BE2C (cell line): ENCODE data around the gene ZPLD1.
A peak's percentile ranks its signal among the peaks of the same experiment; 100 is the strongest.

Source experiments
- DNase-seq: peaks from one replicate; pipeline ENCODE4 v3.0.0-alpha.2; 2020
- H3K27me3 ChIP-seq: fragments of 250-450 bp; sonication (Bioruptor Pico); 2 replicates; pipeline ENCODE4 v1.5.1; 2020; ENCODE audit warnings: mild to moderate bottlenecking
- H3K36me3 ChIP-seq: fragments of 250-450 bp; sonication (Bioruptor Pico); 2 replicates; pipeline ENCODE4 v1.5.1; 2020; ENCODE audit warnings: mild to moderate bottlenecking
- H3K4me1 ChIP-seq: fragments of 250-450 bp; sonication (Bioruptor Pico); 2 replicates; pipeline ENCODE4 v1.5.1; 2020
- H3K4me3 ChIP-seq: 2 replicates; pipeline ENCODE4 v1.5.1; 2011; ENCODE audit warnings: low read depth, low read length
- H3K9me3 ChIP-seq: fragments of 250-450 bp; sonication (Bioruptor Pico); 2 replicates; pipeline ENCODE4 v1.5.1; 2020
- TF ChIP-seq, protein P1 (sequence below): IDR thresholded peaks from 2 replicates; pipeline ENCODE4 v1.5.1; 2012; ENCODE audit warnings: mild to moderate bottlenecking, low read depth, low read length

Gene ZPLD1

DNA sequence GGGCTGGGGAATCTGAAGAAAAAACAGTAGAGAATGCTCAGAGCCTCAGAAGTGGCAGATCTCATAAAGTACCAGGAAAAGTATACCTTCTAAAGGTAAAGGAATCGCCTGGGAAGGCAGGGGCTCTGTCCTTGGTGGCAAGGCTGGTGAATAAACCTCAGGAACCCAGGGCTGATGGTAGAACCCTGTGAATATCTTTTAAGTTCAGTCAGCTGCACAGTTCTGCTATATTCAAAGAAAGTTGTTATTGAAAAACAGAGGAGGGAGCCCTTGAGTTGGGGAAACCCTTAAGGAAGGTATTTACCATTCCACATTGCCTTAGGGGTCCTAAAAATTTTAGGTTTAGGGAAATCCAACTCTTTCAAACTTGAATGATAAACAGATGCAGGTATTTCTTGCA lies 31.2 kb downstream of the ZPLD1 start:
- no peak for DNase-seq
- no peaks in the 10 kb centered on the region for H3K27me3 ChIP-seq
- no peaks in the 10 kb centered on the region for H3K9me3 ChIP-seq
- no peak overlapping the region for H3K4me3 ChIP-seq
- H3K36me3 ChIP-seq = no peaks in the 10 kb centered on the region
- no peaks in the 10 kb centered on the region; the same call in 1 of the 2 replicates for H3K4me1 ChIP-seq
- TF ChIP-seq, protein P1, sequence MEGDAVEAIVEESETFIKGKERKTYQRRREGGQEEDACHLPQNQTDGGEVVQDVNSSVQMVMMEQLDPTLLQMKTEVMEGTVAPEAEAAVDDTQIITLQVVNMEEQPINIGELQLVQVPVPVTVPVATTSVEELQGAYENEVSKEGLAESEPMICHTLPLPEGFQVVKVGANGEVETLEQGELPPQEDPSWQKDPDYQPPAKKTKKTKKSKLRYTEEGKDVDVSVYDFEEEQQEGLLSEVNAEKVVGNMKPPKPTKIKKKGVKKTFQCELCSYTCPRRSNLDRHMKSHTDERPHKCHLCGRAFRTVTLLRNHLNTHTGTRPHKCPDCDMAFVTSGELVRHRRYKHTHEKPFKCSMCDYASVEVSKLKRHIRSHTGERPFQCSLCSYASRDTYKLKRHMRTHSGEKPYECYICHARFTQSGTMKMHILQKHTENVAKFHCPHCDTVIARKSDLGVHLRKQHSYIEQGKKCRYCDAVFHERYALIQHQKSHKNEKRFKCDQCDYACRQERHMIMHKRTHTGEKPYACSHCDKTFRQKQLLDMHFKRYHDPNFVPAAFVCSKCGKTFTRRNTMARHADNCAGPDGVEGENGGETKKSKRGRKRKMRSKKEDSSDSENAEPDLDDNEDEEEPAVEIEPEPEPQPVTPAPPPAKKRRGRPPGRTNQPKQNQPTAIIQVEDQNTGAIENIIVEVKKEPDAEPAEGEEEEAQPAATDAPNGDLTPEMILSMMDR = peak; percentile 38

DNA sequence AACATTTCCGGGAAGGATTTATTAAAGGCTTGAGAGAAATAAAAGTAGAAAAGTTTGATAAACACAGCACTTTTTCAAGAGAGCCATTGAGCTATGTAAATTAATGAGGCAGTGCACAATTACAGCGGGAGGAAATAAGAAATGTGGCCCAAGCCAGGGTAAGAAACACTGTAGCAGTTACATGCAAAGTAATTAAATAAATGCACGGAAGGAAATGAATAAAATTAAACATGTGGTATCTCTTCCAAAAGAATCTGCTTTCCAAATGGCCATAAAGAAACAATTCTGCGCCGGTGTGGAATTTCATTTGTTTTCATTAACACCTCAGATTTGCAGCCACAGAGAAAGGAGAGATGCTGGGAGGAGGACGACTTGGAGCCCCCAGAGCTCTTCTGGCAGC lies 35.3 kb downstream of the ZPLD1 start:
- no peak for DNase-seq
- no peak overlapping the region for H3K4me3 ChIP-seq
- no peaks in the 10 kb centered on the region for H3K4me1 ChIP-seq
- no peaks in the 10 kb centered on the region for H3K36me3 ChIP-seq
- no peaks in the 10 kb centered on the region for H3K27me3 ChIP-seq
- TF ChIP-seq, protein P1 = no peak
- no peaks in the 10 kb centered on the region for H3K9me3 ChIP-seq

DNA sequence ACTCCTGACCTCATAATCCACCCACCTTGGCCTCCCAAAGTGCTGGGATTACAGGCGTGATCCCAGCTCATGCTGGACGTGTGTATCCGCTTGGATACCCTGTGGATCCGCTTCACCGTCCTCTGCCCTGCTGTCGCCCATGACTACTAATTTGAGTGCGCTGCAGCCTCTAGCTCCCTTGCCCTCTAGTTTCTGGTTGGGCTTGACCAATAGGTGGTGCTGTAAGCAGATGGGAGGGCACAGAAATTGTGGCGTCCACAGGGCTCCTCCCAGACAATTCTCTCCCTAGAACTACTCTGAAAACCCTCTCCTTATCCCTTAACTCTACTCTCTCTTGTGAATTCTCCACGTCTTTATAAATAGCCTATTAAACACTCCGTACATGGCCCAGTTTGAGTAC lies 36.2 kb downstream of the ZPLD1 start:
- Histone ChIP-seq H3K4me3 (no peak overlapping the region), H3K27me3 (no peaks in the 10 kb centered on the region), H3K9me3 (no peaks in the 10 kb centered on the region), H3K4me1 (no peaks in the 10 kb centered on the region), H3K36me3 (no peaks in the 10 kb centered on the region)
- DNase-seq = peak; percentile 22
- TF ChIP-seq, protein P1 = peak; percentile 41; the same call in 1 of the 2 replicates

GRCh38 chr3:102471491-102471890 lies 36.7 kb downstream of the ZPLD1 start:
- no peaks in the 10 kb centered on the region for H3K4me1 ChIP-seq
- no peak overlapping the region for H3K4me3 ChIP-seq
- no peaks in the 10 kb centered on the region for H3K36me3 ChIP-seq
- TF ChIP-seq, protein P1 = no peak
- DNase-seq = no peak
- no peaks in the 10 kb centered on the region for H3K27me3 ChIP-seq
- H3K9me3 ChIP-seq = no peaks in the 10 kb centered on the region

- DNase-seq = no peak
- Histone ChIP-seq H3K36me3 (no peaks in the 10 kb centered on the region), H3K9me3 (no peaks in the 10 kb centered on the region), H3K4me3 (no peak overlapping the region), H3K4me1 (no peaks in the 10 kb centered on the region), H3K27me3 (no peaks in the 10 kb centered on the region)
- TF ChIP-seq, protein P1 = no peak
Observed at GRCh38 chr3:102473648-102474047, 38.8 kb downstream of the ZPLD1 start.

DNA sequence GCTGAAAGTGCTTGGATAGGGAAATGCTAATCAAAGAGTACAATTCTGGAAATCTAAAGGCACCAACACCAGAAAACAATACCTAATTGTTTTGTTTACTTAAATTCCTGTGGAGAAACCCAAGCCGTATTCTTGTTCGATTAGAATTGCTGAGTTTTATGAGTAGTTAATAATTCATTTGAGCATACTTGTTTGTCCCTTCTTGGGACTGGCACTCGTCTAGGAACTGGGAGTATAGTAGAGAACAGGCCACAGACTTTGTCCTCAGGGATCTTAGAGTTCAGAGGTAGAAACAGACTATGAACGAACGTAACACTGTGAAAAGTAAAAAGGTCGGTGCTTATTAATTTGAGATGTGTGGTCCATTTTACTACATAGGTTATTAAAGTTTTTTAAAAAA lies 39.4 kb downstream of the ZPLD1 start:
- no peaks in the 10 kb centered on the region for H3K36me3 ChIP-seq
- H3K27me3 ChIP-seq = no peaks in the 10 kb centered on the region
- no peaks in the 10 kb centered on the region for H3K4me1 ChIP-seq
- DNase-seq = no peak
- no peaks in the 10 kb centered on the region for H3K9me3 ChIP-seq
- no peak overlapping the region for H3K4me3 ChIP-seq
- TF ChIP-seq, protein P1 = no peak
